ENCODE measurements around the gene PLA2R1.
A peak's percentile ranks its signal among the peaks of the same experiment; 100 is the strongest.

PLA2R1 gene

GRCh38 chr2:160062292-160063005, at the start of gene PLA2R1:
TSS of gene PLA2R1 (minus strand) at chr2:160062615. CDS start at chr2:160062403, 212 bp downstream.
- peak in 4 of 14 donors; percentile 26 to 63 (median 36) for DNase-seq

- no peak for DNase-seq
Measured at GRCh38 chr2:160110674-160111239, 48.3 kb upstream of the PLA2R1 start.

DNA sequence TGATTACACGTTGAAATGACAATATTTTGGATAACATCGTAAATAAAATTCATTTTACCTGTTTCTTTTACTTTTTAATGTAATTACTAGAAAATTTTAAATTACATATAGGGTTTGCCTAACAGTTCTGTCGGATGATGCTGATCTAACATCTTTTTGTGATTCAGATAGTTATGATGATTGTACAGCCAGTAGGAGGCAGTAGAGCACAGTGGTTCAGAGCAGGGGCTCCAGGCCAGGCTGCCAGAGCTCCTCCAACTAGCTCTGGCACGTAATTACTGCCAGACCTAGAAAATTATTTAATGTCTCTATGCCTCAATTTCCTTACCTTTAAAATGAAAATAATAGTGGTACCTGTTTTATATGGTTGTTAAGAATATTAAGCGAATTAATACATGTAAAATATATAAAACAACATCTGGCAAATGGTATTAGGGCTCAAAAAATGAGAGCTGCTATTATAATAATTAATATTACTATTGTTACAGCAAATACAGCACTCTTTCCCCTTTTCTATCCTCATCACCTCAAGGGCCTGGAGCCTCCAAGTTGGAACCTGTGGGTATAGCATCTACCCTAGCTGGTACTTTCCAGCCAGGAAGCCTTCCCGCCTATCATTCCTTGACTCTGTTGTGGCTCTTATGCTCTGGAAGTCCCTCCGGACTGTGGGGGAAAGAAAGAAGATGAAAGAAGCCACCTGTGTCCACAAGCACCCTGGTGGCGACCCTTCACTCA, 47.7 kb upstream of the PLA2R1 start:
- peak in 9 of 14 donors; percentile 1 to 34 (median 18) for DNase-seq

DNA sequence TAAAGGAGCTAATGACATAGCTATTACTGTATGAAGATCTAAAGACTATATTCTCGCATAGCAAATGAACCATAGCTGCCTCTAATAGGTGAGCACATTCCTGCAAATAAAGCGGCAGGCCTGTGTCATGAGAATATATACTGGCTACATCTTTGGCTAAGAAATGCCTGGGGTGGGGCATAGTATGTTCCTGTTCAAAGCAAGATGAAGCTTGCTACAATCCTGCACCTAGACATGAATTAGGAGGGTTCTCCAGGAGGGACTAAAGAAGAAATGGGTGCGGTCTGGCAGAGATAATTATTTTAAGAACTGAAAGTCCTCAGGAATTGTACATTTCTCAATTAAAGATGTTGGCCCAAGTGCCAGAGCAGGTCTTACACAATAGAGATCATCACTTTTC, 46.8 kb upstream of the PLA2R1 start:
- DNase-seq = no peak

GRCh38 chr2:160108646-160109045, 46.2 kb upstream of the PLA2R1 start:
- no peak for DNase-seq

DNA sequence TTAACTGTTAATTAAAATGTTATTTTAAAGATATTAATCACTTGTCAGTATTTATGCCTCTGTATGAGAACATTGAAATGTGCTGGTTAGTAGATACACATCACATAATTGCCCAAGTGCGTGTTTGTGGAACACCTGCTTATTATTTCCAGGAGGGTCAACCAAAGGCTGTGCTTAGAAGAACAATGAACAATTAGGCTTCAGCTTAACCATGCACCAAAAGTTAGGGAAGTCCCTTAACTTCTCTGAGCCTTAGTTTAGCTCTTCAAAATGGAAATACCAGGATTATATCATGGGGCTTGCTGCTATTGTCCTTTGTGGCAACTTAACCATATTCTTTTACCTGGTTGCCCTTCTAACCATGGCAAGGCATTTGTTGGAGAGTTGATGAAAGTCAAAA, 43.0 kb upstream of the PLA2R1 start:
- DNase-seq = no peak

DNA sequence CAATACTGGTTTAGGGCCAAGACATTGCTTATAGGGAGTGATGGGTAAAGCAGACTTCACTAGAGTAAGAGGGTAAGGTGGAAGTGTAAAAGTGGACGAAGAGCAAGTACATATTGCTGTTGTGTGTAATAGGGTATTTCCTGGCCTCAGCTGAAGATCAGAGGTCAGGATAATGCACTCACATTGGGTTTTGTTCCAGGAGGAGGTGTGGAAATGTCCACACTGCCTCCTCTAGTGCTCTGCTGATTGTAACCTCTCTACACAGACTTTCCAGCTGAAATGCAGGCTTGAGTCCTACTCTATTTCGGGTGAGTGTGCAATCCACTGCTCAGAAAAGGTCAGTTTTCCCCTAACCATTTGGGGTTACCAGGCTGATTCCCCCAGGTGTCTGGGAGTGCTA, 41.7 kb upstream of the PLA2R1 start:
- no peak for DNase-seq

DNA sequence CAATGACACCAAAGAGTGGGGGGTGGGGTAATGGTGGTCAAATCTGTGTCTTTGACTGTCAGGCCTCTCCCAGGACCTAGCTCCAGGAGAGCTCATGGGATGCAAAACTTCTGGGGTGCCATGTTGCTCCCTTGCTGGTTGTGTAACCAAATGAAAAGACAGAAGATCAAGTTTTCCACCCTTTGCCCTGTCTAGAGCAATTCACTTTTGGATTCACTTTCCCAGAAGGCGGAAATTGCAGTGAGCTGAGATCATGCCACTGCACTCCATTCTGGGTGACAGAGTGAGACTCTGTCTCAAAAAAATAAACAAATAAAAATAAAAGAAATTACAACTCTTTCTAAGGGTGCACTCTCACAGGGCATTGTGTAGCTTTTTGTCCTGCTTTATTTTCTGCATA, 34.9 kb upstream of the PLA2R1 start:
- DNase-seq = no peak

DNA sequence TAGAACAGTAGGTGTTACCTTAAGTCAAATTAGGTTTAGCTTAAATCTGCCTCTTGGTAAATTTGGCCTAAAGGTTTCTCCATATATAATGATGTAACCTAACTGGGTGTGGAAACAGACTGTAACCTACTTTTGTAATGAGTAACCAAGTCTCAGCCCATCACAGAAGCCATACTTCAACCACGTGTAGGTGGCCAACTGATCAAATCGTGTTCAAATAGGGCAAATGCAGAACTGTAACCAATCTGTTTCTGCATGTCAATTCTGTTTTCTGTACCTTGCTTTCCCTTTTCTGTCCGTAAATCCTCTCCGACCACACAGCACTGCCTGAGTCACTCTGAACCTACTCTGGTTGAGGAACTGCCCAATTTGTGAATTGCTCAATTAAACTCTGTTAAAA, 34.0 kb upstream of the PLA2R1 start:
- no peak for DNase-seq

- DNase-seq = no peak
Measured at GRCh38 chr2:160092445-160092844, 30.0 kb upstream of the PLA2R1 start.

- no peak for DNase-seq
Measured at GRCh38 chr2:160091381-160091780, 29.0 kb upstream of the PLA2R1 start.

GRCh38 chr2:160087854-160088745, 25.7 kb upstream of the PLA2R1 start:
- DNase-seq = no peak

DNA sequence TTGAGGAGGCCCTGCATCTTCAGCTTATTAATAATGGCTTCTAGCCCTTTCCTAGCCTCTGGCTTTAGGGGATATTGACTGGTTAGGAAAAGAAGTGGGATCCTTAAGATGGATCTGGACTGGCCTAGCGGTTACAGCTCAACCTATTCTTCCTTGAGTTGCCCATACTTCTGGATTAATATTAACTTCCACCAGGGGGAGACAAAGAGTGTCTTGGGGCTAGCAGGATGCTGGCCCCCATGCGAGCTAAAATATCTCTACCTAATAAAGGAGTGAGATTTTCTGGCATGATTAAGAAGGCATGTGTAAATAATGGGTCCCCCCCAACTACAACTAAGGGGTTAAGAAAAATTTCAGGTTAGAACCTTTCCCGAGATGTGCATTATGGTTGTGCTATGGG, 23.2 kb upstream of the PLA2R1 start:
- DNase-seq = no peak

- DNase-seq = no peak
Measured at GRCh38 chr2:160077912-160078810, 15.7 kb upstream of the PLA2R1 start.

GRCh38 chr2:160076914-160077313, 14.5 kb upstream of the PLA2R1 start:
- DNase-seq = no peak

GRCh38 chr2:160076241-160076640, 13.8 kb upstream of the PLA2R1 start:
- no peak for DNase-seq

DNA sequence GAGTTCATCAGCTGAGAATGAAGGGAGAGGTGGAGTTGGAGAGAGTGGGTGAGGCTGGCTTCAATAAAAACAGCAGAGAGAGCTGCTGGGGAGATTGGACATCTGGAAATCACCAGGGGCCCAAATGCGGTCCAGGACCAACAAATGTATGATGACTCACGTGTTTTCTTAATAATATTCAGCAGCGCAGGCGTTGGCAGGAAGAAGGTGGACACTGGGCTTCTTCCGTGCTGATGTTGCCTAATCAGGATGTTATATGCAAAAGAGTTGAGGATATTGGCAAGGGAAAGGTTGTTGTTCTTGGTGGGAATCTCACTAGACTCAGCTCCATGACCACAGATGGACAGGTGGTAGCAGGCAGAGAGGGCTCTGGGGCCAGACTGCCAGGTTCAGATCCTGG, 12.8 kb upstream of the PLA2R1 start:
- DNase-seq = no peak

DNA sequence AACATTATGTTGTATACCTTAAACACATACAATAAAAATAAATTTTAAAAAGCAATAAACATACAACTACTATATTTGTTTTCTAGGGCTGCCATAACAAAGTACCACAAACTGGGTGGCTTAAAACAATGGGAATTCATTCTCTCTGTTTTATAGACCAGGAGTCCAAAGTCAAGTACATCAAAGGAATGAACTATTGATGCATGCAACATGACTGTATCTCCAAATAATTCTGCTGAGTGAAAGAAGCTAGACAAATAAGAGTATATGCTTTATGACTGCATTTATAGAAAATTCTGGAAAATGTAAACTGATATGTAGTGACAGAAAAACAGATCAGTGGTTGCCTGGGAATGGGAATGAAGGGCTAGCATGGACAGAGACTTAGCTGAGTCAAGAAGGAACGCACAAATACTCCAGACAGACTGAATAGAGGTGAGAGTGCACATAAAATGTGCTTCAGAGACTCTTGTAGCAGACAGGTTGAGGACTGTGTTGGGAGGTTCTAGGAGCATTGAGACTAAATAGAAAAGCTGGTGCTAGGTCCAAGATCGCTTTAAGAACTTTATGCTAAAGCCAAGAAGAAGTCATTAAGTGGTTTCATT, 11.0 kb upstream of the PLA2R1 start:
- no peak for DNase-seq

- DNase-seq = no peak
Measured at GRCh38 chr2:160068906-160069305, 6.5 kb upstream of the PLA2R1 start.

GRCh38 chr2:160064916-160065315, 2.5 kb upstream of the PLA2R1 start:
- peak in 1 of 14 donors; percentile 76 for DNase-seq
